ENCODE measurements around the gene GTSE1. TPM values are rescaled to one million over a fixed set of nuclear protein-coding genes. Genes with fewer than 3 reads are reported as not detected.
"Not testable (repeated sequence)": the region's sequence is repeated elsewhere in the genome, so short reads cannot be mapped to it uniquely, and the experiment has no call there.

Gene GTSE1
- total and polyA plus RNA-seq, 5 experiments from 2014 or later: 0.30 to 0.68 TPM; not detected in 3

DNA sequence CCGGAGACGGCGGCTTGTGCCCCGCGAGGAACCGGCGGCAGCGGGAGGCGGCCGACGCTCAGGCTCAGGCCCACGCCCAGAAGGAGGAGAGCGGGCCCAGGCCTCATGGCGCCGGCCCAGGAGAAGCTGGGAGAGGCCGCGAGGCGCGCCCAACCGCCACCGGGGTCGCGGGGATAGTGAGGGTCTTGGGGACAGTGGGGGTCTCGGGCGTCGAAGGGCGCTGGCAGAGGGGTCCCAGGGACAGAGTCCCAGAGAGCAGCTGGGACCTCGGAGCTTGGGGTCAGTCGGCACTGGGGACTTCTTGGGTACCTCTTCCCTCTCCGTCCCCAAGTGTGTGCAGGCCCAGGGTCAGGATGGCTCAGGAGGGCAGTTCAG lies 33.5 kb upstream of the GTSE1 start, which contains the start of gene PKDREJ:
Gene PKDREJ (minus strand): TSS at position 128 of the 375 bp plus-strand sequence. CDS start 21 bp downstream, at position 107.
- peaks cover 27 to 55% (median 46%) of the 10 kb centered on the region in 5 donors for H3K27me3 Mint-ChIP-seq
- peaks cover 0 to 25% (median 2%) of the 10 kb centered on the region in 9 donors for H3K9me3 Mint-ChIP-seq
- peaks cover 2 to 20% (median 9%) of the 10 kb centered on the region in 4 donors for H3K4me1 Mint-ChIP-seq
- peak within 1 kb of the TSS in 1 of 10 donors; percentile 12 for H3K27ac Mint-ChIP-seq
- DNase-seq (no peak), ATAC-seq (no peak)
- peak within 1 kb of the TSS in 9 of 10 donors; percentile 7 to 69 (median 50) for H3K4me3 Mint-ChIP-seq
- POLR2A ChIA-PET: no interaction called here
- peaks cover 0 to 18% (median 2%) of the 10 kb centered on the region in 3 donors for H3K36me3 Mint-ChIP-seq

DNA sequence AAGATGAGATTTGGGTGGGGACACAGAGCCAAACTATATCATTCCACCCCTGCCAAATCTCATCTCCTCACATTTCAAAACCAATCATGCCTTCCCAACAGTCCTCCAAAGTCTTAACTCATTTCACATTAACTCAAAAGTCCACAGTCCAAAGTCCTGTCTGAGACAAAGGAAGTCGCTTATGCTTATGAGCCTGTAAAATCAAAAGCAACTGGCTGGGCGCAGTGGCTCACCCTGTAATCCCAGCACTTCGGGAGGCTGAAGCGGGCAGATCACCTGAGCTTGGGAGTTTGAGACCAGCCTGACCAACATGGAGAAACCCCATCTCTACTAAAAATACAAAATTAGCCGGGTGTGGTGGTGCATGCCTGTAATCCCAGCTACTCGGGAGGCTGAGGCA lies 32.1 kb upstream of the GTSE1 start:
- H3K9me3 Mint-ChIP-seq: peaks cover 0 to 14% (median 0%) of the 10 kb centered on the region in 9 donors
- not testable (repeated sequence) for ATAC-seq, H3K36me3 Mint-ChIP-seq, H3K27ac Mint-ChIP-seq, DNase-seq
- H3K4me1 Mint-ChIP-seq: peaks cover 4 to 27% (median 15%) of the 10 kb centered on the region in 4 donors
- peak overlapping the region in 2 of 10 donors; percentile 32 to 55 for H3K4me3 Mint-ChIP-seq
- peaks cover 27 to 46% (median 39%) of the 10 kb centered on the region in 5 donors for H3K27me3 Mint-ChIP-seq
- POLR2A ChIA-PET: interaction anchor here (0.9 kb wide), 1 partner anchor 22 kb away, joined by 3 read pairs; no protein-coding TSS in a partner anchor

DNA sequence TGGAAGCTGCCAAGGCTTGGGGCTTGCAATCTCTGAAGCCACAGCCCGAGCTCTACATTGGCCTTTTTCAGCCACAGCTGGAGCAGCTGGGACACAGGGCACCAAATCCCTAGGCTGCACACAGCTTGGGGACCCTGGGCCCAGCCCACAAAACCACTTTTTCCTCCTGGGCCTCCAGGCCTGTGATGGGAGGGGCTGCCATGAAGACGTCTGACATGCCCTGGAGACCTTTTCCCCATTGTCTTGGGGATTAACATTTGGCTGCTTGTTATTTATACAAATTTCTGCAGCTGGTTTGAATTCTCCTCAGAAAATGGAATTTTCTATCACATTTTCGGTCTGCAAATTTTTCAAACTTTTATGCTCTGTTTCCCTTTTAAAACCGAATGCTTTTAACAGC lies 31.0 kb upstream of the GTSE1 start:
- ATAC-seq, H3K36me3 Mint-ChIP-seq, DNase-seq, H3K27ac Mint-ChIP-seq, H3K9me3 Mint-ChIP-seq: not testable (repeated sequence)
- Mint-ChIP-seq H3K4me3 (peak overlapping the region in 1 of 10 donors; percentile 40), H3K27me3 (peaks cover 23 to 35% (median 33%) of the 10 kb centered on the region in 5 donors), H3K4me1 (peaks cover 4 to 33% (median 19%) of the 10 kb centered on the region in 4 donors)
- POLR2A ChIA-PET: interaction anchor here (0.9 kb wide), 1 partner anchor 23 kb away, joined by 3 read pairs; no protein-coding TSS in a partner anchor

DNA sequence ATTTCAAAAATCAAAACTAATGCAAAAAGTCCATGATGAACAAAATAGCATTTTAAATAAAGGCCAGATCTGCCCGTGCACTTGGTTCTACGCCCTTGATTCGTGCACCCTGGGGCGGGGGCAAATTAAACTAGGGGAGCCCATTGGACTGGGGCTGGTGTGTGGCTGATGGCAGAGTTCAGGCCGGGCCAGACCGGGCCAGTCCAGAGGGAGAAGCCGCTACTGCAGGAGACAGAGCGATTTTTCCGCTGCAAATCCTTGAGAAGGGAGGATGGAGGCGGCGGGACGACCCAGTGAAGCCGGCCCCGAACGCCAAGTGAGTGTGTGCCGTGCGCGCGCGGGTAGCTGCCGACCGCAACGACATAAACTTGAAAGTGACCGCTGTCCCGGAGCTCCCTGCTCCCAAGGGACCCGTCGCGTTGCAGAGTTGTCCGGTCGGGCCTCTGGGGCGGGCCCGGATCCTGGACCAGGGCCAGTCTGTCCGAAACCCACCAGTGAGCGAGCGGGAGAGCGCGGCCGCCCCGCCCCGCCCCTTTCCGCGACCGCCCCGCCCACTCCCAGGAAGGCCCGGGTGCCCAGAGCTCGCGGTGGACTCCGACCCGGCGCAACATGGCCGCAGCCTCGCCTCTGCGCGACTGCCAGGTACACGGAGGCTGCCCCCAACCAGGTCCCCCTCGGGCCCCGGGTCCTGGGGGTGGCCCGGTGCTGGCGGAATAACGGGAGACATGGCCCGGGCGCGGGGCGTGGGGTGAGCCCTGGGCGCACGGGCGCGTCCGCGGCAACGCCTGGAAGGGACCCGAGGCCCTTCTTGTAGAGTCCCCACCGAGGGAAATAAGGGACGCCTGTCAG lies 29.0 kb upstream of the GTSE1 start, which contains the start of gene TTC38:
Gene TTC38 (plus strand): TSS at position 578 of the 849 bp plus-strand sequence. CDS start 32 bp downstream, at position 610.
- H3K4me3 Mint-ChIP-seq: peak within 1 kb of the TSS; percentile 80 to 94 (median 91)
- H3K36me3 Mint-ChIP-seq: peaks cover 0 to 8% (median 4%) of the 10 kb centered on the region in 3 donors
- H3K27ac Mint-ChIP-seq: peak within 1 kb of the TSS; percentile 25 to 87 (median 64)
- H3K9me3 Mint-ChIP-seq: peaks cover 0 to 8% (median 0%) of the 10 kb centered on the region in 9 donors
- ATAC-seq (peak; percentile 82 to 91), DNase-seq (peak in 9 of 10 donors; percentile 8 to 73 (median 39))
- peaks cover 7 to 17% (median 14%) of the 10 kb centered on the region in 5 donors for H3K27me3 Mint-ChIP-seq
- peaks cover 4 to 29% (median 17%) of the 10 kb centered on the region in 4 donors for H3K4me1 Mint-ChIP-seq
- POLR2A ChIA-PET: interaction anchor here (0.6 to 1.6 kb wide), 7 partner anchors 8 to 232 kb away, joined by 3 to 7 read pairs (median 3); partner anchors contain the start of gene CDPF1

DNA sequence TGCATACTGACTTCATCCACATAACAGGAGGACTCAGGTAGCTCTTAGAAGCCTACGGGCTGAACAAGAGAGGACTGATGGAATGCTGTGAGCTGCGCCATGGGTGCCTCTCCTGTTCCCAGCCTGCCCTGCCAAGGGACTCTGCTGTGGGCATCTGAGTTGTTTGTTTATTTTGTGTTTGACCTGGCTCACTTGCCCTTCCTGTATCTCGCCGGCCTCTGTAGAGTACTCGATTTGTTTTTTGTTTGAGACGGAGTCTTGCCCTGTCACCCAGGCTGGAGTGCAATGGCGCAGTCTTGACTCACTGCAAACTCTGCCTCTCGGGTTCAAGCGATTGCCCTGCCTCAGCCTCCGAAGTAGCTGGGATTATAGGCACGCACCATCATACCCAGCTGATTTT lies 27.1 kb upstream of the GTSE1 start:
- H3K36me3 Mint-ChIP-seq: peaks cover 4 to 8% (median 4%) of the 10 kb centered on the region in 3 donors
- no peak for DNase-seq
- ATAC-seq: no peak
- H3K4me1 Mint-ChIP-seq: peaks cover 3 to 23% (median 15%) of the 10 kb centered on the region in 4 donors
- peak overlapping the region in 1 of 10 donors; percentile 57 for H3K27ac Mint-ChIP-seq
- POLR2A ChIA-PET: no interaction called here
- peaks cover under 1 to 6% (median 1%) of the 10 kb centered on the region in 5 donors for H3K27me3 Mint-ChIP-seq
- peaks cover 0 to 8% (median 0%) of the 10 kb centered on the region in 9 donors for H3K9me3 Mint-ChIP-seq
- H3K4me3 Mint-ChIP-seq: peak overlapping the region; percentile 21 to 92 (median 64)

DNA sequence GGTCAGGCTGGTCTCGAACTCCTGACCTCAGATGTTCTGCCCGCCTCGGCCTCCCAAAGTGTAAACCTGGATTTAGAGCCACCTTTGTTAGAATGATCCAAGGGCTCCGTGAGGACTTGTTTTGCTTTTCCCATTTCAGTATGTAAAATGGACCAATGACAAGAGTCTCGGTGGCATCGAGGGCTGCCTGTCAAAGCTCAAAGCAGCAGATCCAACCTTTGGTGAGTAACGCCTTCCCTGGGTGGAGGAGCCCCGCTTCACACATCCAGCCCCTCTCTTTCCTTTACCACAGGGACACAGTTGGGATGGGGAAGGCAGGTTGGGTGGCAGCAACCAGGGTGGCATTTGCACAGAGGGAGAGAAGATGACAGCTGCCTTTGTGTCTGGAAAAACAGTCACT lies 24.5 kb upstream of the GTSE1 start:
- POLR2A ChIA-PET: no interaction called here
- DNase-seq: no peak
- no peak overlapping the region for H3K4me3 Mint-ChIP-seq
- peaks cover 3 to 30% (median 15%) of the 10 kb centered on the region in 4 donors for H3K4me1 Mint-ChIP-seq
- H3K27me3 Mint-ChIP-seq: no peaks in the 10 kb centered on the region
- H3K27ac Mint-ChIP-seq: no peak overlapping the region
- peaks cover 0 to 3% (median 0%) of the 10 kb centered on the region in 9 donors for H3K9me3 Mint-ChIP-seq
- no peak for ATAC-seq
- peaks cover 5 to 25% (median 13%) of the 10 kb centered on the region in 3 donors for H3K36me3 Mint-ChIP-seq

DNA sequence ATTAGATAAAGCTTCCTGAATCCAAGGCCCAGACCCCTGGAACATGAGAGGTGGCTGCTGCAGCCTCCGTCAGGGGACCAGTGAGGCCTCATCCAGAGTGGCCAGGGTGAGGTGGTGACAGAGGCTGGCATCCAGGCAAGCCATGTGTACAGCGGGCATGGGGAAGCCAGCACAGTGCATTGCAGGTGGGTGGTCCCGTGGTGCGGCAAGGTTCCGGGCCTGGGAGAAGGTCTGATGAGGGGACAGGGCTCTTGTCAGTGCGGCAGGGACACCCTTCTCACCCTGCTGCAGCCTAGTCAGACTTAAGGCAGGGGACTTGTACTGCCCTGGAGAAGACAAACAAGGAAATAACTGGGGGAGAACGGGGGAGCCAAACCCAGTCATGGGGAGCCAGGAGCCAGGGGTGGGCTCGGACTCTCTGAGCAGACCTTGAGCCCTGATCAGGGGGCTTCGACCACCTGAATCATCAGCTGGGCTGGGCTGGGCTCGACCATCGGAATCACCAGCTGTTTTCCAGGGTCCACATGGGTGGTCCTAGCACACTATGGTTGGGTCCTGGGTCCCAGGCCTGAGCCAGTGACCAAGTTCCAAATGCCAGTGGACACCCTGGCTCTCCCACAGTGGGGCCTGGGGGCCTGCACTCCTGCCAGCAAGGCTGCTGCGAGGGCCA lies 23.8 kb upstream of the GTSE1 start:
- Mint-ChIP-seq H3K27me3 (no peaks in the 10 kb centered on the region), H3K27ac (peak overlapping the region in 1 of 10 donors; percentile 47), H3K36me3 (peaks cover 5 to 31% (median 14%) of the 10 kb centered on the region in 3 donors), H3K4me1 (peaks cover 3 to 25% (median 12%) of the 10 kb centered on the region in 4 donors), H3K4me3 (no peak overlapping the region), H3K9me3 (peaks cover 0 to 3% (median 0%) of the 10 kb centered on the region in 9 donors)
- POLR2A ChIA-PET: no interaction called here
- ATAC-seq (no peak), DNase-seq (no peak)

DNA sequence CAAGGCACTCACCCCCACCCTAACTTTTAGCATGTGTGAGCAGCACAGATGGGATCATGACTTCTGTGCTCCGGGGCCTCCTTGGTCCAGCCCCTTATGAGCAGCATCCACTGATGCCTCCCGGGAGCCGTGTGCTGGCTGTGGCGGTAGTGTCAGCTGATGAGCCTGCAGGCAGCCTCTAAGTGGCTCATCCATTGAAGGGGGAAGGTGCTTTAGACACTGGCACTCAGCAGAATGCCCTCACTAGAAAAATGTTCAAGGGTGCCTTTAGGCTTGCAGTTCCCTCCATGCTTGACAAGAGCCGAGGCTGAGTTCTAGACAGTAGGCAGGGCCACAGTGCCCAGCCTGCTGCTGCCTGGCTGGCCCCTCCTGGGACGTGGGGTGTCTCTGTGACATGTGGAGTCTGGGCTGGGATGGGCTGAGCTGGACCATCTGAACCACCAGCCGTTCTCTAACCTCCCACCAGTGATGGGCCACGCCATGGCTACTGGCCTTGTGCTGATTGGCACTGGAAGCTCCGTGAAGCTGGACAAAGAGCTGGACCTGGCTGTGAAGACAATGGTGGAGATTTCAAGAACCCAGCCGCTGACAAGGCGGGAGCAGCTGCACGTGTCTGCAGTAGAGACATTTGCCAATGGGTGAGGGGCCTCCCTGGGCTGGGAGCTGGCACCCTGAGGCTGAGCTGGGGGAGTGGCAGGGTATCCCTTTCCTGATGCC lies 23.1 kb upstream of the GTSE1 start:
- Mint-ChIP-seq H3K4me3 (no peak overlapping the region), H3K27me3 (no peaks in the 10 kb centered on the region), H3K36me3 (peaks cover 5 to 38% (median 19%) of the 10 kb centered on the region in 3 donors), H3K27ac (no peak overlapping the region), H3K9me3 (peaks cover 0 to 3% (median 0%) of the 10 kb centered on the region in 9 donors), H3K4me1 (peaks cover 0 to 22% (median 7%) of the 10 kb centered on the region in 4 donors)
- DNase-seq (no peak), ATAC-seq (no peak)
- POLR2A ChIA-PET: no interaction called here

DNA sequence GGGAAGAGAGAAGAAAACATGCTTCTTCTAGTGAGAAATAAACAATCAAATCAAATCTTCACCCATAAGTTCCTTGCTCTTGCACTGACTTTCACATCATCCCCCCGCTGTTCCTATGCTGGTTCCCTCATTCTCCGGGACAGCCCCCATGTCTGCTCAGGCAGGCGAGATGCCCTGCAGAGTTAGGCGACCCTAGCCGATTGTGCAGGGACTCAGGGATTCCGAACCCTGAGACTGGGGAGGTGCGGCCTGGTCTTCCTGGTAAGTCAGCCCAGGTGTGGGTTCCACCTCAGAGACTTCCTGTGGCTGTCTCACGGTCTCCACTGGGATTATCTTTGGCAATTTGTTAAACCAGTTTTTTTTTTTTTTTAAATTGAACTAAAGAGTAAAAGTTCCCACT lies 22.3 kb upstream of the GTSE1 start:
- Mint-ChIP-seq H3K9me3 (peaks cover 0 to 3% (median 0%) of the 10 kb centered on the region in 9 donors), H3K27ac (no peak overlapping the region), H3K36me3 (peaks cover 5 to 43% (median 19%) of the 10 kb centered on the region in 3 donors), H3K4me1 (peaks cover 0 to 21% (median 5%) of the 10 kb centered on the region in 4 donors), H3K27me3 (no peaks in the 10 kb centered on the region), H3K4me3 (no peak overlapping the region)
- no peak for ATAC-seq
- POLR2A ChIA-PET: no interaction called here
- DNase-seq: no peak

DNA sequence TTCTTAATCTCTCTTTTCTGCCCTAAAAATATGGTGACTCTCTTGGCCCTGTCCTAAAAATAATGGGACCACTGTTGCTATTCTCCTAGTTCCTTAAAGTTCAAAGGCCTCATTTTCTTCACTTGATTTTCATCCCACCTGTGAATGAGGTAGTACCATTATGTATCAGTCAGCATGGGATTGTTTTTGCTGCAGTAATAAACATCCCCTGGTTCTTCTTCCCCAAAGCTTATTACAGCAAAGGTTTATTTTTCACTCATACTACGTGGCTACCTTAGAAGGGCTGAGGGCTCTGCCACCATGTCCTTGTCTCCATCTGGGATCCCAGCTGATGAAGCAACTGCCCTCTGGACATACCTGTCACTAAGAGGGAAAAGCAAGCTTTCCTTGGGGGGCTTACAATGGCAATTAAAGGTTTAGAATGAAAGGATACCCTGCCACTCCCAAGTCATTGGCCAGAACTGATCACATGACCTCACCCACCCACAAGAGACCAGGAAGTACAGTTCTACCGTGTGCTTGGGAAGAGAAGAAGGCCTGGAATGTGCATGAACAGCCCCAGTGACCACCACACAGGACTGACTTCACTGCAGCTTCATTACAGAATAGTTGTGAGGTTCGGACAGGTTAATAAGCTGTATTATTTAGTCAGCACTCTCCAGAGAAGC lies 21.1 kb upstream of the GTSE1 start:
- ATAC-seq (no peak), DNase-seq (no peak)
- Mint-ChIP-seq H3K36me3 (peaks cover 5 to 47% (median 19%) of the 10 kb centered on the region in 3 donors), H3K4me1 (peaks cover 0 to 14% (median 1%) of the 10 kb centered on the region in 4 donors), H3K27me3 (no peaks in the 10 kb centered on the region), H3K4me3 (no peak overlapping the region), H3K9me3 (peaks cover 0 to 3% (median 0%) of the 10 kb centered on the region in 9 donors), H3K27ac (peak overlapping the region in 2 of 10 donors; percentile 42 to 55)
- POLR2A ChIA-PET: interaction anchor here (0.8 kb wide), 1 partner anchor 8 kb away, joined by 3 read pairs; the partner anchor contains the start of gene TTC38

DNA sequence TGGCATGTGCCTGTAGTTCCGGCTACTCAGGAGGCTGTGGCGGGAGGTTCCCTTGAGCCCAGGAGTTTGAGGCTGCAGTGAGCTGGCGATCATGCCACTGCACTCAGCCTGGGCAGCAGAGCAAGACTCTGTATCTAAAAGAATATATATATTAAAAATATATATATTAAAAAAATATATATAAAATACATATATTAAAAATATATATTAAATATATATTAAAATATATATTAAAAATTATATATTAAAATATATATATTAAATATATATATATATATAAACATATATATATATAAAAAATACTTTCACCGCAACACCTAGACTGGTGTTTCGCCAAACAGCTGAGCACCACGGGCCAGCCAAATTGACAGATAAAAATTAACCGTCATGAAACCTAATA lies 20.1 kb upstream of the GTSE1 start:
- peak overlapping the region in 1 of 10 donors; percentile 25 for H3K27ac Mint-ChIP-seq
- peak overlapping the region in 1 of 10 donors; percentile 22 for H3K4me3 Mint-ChIP-seq
- peaks cover 5 to 54% (median 19%) of the 10 kb centered on the region in 3 donors for H3K36me3 Mint-ChIP-seq

More for the DNA sequence above, 20.1 kb upstream of the GTSE1 start:
- H3K27me3 Mint-ChIP-seq: no peaks in the 10 kb centered on the region
- no peak for DNase-seq
- ATAC-seq: no peak
- peaks cover 0 to 18% (median 1%) of the 10 kb centered on the region in 4 donors for H3K4me1 Mint-ChIP-seq
- H3K9me3 Mint-ChIP-seq: peaks cover 0 to 3% (median 0%) of the 10 kb centered on the region in 9 donors
- POLR2A ChIA-PET: interaction anchor here (0.9 kb wide), 1 partner anchor 10 kb away, joined by 6 read pairs; no protein-coding TSS in a partner anchor
